SHP77 (cell line): Measurements from ENCODE around the gene PTDSS2.
"Not testable (repeated sequence)": the region's sequence is repeated elsewhere in the genome, so short reads cannot be mapped to it uniquely, and the experiment has no call there.

ENCODE experiments used
- DNase-seq, 2 experiments: peaks; one replicate each; lab custom pipeline; 2025; lab: John Stamatoyannopoulos, UW

Gene PTDSS2

GRCh38 chr11:450809-451451 is 851 bp downstream of the PTDSS2 start:
- DNase-seq, result no peak

- no peak for DNase-seq
These were observed 1.7 kb downstream of the PTDSS2 start for GRCh38 chr11:451738-452137.

- DNase-seq, result no peak
These were observed 2.2 kb downstream of the PTDSS2 start for GRCh38 chr11:452203-452744.

GRCh38 chr11:452916-453527 is 2.9 kb downstream of the PTDSS2 start:
- DNase-seq, result no peak

- no peak for DNase-seq
These were observed 3.5 kb downstream of the PTDSS2 start for GRCh38 chr11:453564-453963.

GRCh38 chr11:454043-454442 is 4.0 kb downstream of the PTDSS2 start:
- DNase-seq, result no peak

- no peak for DNase-seq
These were observed 4.9 kb downstream of the PTDSS2 start for GRCh38 chr11:454801-455565.

- no peak for DNase-seq
These were observed 5.6 kb downstream of the PTDSS2 start for GRCh38 chr11:455566-456147.

GRCh38 chr11:456533-456932 is 6.5 kb downstream of the PTDSS2 start:
- no peak for DNase-seq

GRCh38 chr11:457111-457760 is 7.2 kb downstream of the PTDSS2 start:
- DNase-seq, result no peak

- DNase-seq, result no peak
These were observed 9.6 kb downstream of the PTDSS2 start for GRCh38 chr11:459511-460220.

GRCh38 chr11:460331-461199 is 10.5 kb downstream of the PTDSS2 start:
- DNase-seq, result no peak

- no peak for DNase-seq
These were observed 11.5 kb downstream of the PTDSS2 start for GRCh38 chr11:461626-462025.

- DNase-seq, result no peak
These were observed 12.2 kb downstream of the PTDSS2 start for GRCh38 chr11:462107-462890.

- no peak for DNase-seq
These were observed 14.2 kb downstream of the PTDSS2 start for GRCh38 chr11:464316-464715.

GRCh38 chr11:465896-466530 is 15.9 kb downstream of the PTDSS2 start:
- no peak for DNase-seq

GRCh38 chr11:468036-468435 is 18.0 kb downstream of the PTDSS2 start:
- no peak for DNase-seq

GRCh38 chr11:468493-468892 is 18.4 kb downstream of the PTDSS2 start:
- DNase-seq, result no peak

GRCh38 chr11:469026-469683 is 19.1 kb downstream of the PTDSS2 start:
- not testable (repeated sequence) for DNase-seq
